ENCODE data around the gene MARK2. TPM values are rescaled to one million over a fixed set of nuclear protein-coding genes. Genes with fewer than 3 reads are reported as not detected.
A peak's percentile ranks its signal among the peaks of the same experiment; 100 is the strongest.

The MARK2 gene
- total and polyA plus RNA-seq, 8 donors: 8.8 to 128 (median 19.3) TPM

- TF ChIP-seq POLR2AphosphoS5 (IDR thresholded peaks at IDR 0.05) (no peak), CTCF (IDR thresholded peaks at IDR 0.05) (no peak), EP300 (IDR thresholded peaks at IDR 0.05) (no peak), POLR2A (IDR thresholded peaks at IDR 0.05) (no peak)
- H3K36me3 ChIP-seq: peaks cover 68 to 97% (median 94%) of the 10 kb centered on the region in 4 donors
- no peak overlapping the region for H3K27ac ChIP-seq
- H3K4me3 ChIP-seq: no peak overlapping the region
- H3K4me1 ChIP-seq: peaks cover 0 to 10% (median 2%) of the 10 kb centered on the region in 4 donors
- H3K9me3 ChIP-seq: no peaks in the 10 kb centered on the region
- H3K27me3 ChIP-seq: no peaks in the 10 kb centered on the region
- WGBS, 5 donors: 87 to 93% (median 88%) methylated on average over 5 of the region's 5 CpGs
- no peak for DNase-seq
- intact Hi-C loops (cut with DNase I; ENCODE audit: low total_unique reads): no loop called here
These were observed 17.5 kb upstream of the MARK2 start for GRCh38 chr11:63821411-63821810.

GRCh38 chr11:63826471-63827190, 12.3 kb upstream of the MARK2 start:
- 67 to 78% (median 74%) methylated on average over 11 to 17 of the region's 17 CpGs for WGBS, 5 donors
- no peak for TF ChIP-seq EP300 (IDR thresholded peaks at IDR 0.05)
- no peak for TF ChIP-seq POLR2A (IDR thresholded peaks at IDR 0.05)
- TF ChIP-seq POLR2AphosphoS5 (IDR thresholded peaks at IDR 0.05): no peak
- TF ChIP-seq CTCF (IDR thresholded peaks at IDR 0.05): no peak

GRCh38 chr11:63829823-63830489, 9.0 kb upstream of the MARK2 start:
- intact Hi-C loops (cut with DNase I; ENCODE audit: low total_unique reads): loop anchor here (5.0 kb wide), 1 partner anchor 122 kb away; no protein-coding TSS in a partner anchor
- WGBS, 5 donors: 74 to 87% (median 83%) methylated on average over 4 to 8 of the region's 8 CpGs

More at GRCh38 chr11:63826471-63827190, 12.3 kb upstream of the MARK2 start:
- H3K4me1 ChIP-seq: peaks cover 0 to 9% (median 4%) of the 10 kb centered on the region in 4 donors
- H3K9me3 ChIP-seq: no peaks in the 10 kb centered on the region
- intact Hi-C loops (cut with DNase I; ENCODE audit: low total_unique reads): no loop called here
- no peak overlapping the region for H3K27ac ChIP-seq
- peaks cover 32 to 68% (median 61%) of the 10 kb centered on the region in 4 donors for H3K36me3 ChIP-seq
- H3K4me3 ChIP-seq: no peak overlapping the region
- H3K27me3 ChIP-seq: no peaks in the 10 kb centered on the region
- DNase-seq: peak in 1 of 2 donors; percentile 69

More at GRCh38 chr11:63829823-63830489, 9.0 kb upstream of the MARK2 start:
- Histone ChIP-seq H3K9me3 (no peaks in the 10 kb centered on the region), H3K4me3 (no peak overlapping the region), H3K4me1 (peaks cover 0 to 9% (median 4%) of the 10 kb centered on the region in 4 donors), H3K27me3 (no peaks in the 10 kb centered on the region), H3K36me3 (peaks cover 9 to 35% (median 28%) of the 10 kb centered on the region in 4 donors), H3K27ac (no peak overlapping the region)
- TF ChIP-seq CTCF (IDR thresholded peaks at IDR 0.05) (no peak), POLR2A (IDR thresholded peaks at IDR 0.05) (no peak), EP300 (IDR thresholded peaks at IDR 0.05) (no peak), POLR2AphosphoS5 (IDR thresholded peaks at IDR 0.05) (no peak)
- peak in 1 of 2 donors; percentile 68 for DNase-seq
